KMS-11 (cell line): ENCODE measurements around the gene UPF3A.
"Not testable (repeated sequence)": the region's sequence is repeated elsewhere in the genome, so short reads cannot be mapped to it uniquely, and the experiment has no call there.

ENCODE experiments used
- H2AFZ ChIP-seq: fragments of 200-600 bp; sonication (generic); 2 replicates; pipeline ENCODE4 v1.6.1; 2016; ENCODE audit warnings: antibody characterized with exemption, mixed run types, low read depth
- H3K27ac ChIP-seq: fragments of 200-600 bp; sonication (generic); 2 replicates; pipeline ENCODE4 v1.6.1; 2016; ENCODE audit warnings: mild to moderate bottlenecking, mixed run types
- H3K27me3 ChIP-seq: fragments of 200-600 bp; sonication (generic); 2 replicates; pipeline ENCODE4 v1.6.1; 2017; ENCODE audit warnings: mild to moderate bottlenecking, low read depth, mixed run types, moderate library complexity; ENCODE audit not compliant: insufficient read depth
- H3K36me3 ChIP-seq: fragments of 200-600 bp; sonication (generic); 2 replicates; pipeline ENCODE4 v1.6.1; 2017; ENCODE audit warnings: mild to moderate bottlenecking, mixed run types; ENCODE audit not compliant: insufficient read depth
- H3K4me1 ChIP-seq: fragments of 200-600 bp; sonication (generic); 2 replicates; pipeline ENCODE4 v1.6.1; 2016; ENCODE audit warnings: mild to moderate bottlenecking, low read depth, mixed run types; ENCODE audit not compliant: poor library complexity, severe bottlenecking
- H3K4me2 ChIP-seq: fragments of 200-600 bp; sonication (generic); 2 replicates; pipeline ENCODE4 v1.7.0; 2016; ENCODE audit warnings: mild to moderate bottlenecking, mixed run types
- H3K4me3 ChIP-seq: fragments of 200-600 bp; sonication (generic); IDR thresholded peaks from 2 replicates; pipeline ENCODE4 v1.6.1; 2017; ENCODE audit warnings: low read depth, low read length, mixed read lengths; ENCODE audit not compliant: insufficient read depth
- H3K79me2 ChIP-seq: fragments of 200-600 bp; sonication (generic); 2 replicates; pipeline ENCODE4 v1.6.1; 2016; ENCODE audit warnings: low read depth, mixed run types; ENCODE audit not compliant: insufficient read depth
- H3K9ac ChIP-seq: fragments of 200-600 bp; sonication (generic); 2 replicates; pipeline ENCODE4 v1.6.1; 2016; ENCODE audit warnings: mild to moderate bottlenecking, mixed run types
- H4K20me1 ChIP-seq: fragments of 200-600 bp; sonication (generic); 2 replicates; pipeline ENCODE4 v1.6.1; 2016; ENCODE audit warnings: mild to moderate bottlenecking, mixed run types; ENCODE audit not compliant: insufficient read depth
- TF ChIP-seq, protein P1 (sequence below): fragments of 200-600 bp; sonication (generic); conservative IDR thresholded peaks from 2 replicates; pipeline ENCODE4 v1.6.1; 2017; ENCODE audit warnings: low read depth, mild to moderate bottlenecking, antibody characterized with exemption, low read length, moderate library complexity, mixed read lengths

UPF3A gene

DNA sequence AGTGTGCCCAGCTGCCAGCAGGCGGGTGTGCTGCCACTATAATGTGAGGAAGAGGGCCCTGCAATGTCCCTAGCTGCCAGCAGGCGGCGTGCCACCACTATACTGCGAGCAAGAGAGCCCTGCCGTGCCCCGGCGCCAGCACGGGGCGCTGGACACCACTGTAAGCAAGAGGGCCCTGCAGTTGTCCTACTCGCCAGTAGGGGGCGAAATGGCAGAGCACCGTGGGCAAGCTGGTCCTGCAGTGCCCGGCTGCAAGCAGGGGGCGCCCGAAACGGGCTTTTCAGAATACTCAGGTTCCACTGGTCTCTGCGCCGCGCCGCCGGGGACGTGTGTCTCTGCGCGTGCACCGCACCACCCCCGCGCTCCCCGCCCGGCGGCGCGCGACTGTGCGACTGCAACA, 71.4 kb downstream of the UPF3A start:
- H3K4me3 ChIP-seq, H3K27me3 ChIP-seq, H2AFZ ChIP-seq, H3K9ac ChIP-seq, H3K4me2 ChIP-seq, H3K36me3 ChIP-seq, H3K79me2 ChIP-seq, H3K27ac ChIP-seq, H4K20me1 ChIP-seq: not testable (repeated sequence)
- TF ChIP-seq, protein P1, sequence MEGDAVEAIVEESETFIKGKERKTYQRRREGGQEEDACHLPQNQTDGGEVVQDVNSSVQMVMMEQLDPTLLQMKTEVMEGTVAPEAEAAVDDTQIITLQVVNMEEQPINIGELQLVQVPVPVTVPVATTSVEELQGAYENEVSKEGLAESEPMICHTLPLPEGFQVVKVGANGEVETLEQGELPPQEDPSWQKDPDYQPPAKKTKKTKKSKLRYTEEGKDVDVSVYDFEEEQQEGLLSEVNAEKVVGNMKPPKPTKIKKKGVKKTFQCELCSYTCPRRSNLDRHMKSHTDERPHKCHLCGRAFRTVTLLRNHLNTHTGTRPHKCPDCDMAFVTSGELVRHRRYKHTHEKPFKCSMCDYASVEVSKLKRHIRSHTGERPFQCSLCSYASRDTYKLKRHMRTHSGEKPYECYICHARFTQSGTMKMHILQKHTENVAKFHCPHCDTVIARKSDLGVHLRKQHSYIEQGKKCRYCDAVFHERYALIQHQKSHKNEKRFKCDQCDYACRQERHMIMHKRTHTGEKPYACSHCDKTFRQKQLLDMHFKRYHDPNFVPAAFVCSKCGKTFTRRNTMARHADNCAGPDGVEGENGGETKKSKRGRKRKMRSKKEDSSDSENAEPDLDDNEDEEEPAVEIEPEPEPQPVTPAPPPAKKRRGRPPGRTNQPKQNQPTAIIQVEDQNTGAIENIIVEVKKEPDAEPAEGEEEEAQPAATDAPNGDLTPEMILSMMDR: peak; percentile 53
- H3K4me1 ChIP-seq: peaks cover 25% of the 10 kb centered on the region

- H3K27ac ChIP-seq: not testable (repeated sequence)
Observed at GRCh38 chr13:114353382-114353781, 72.0 kb downstream of the UPF3A start.

More at GRCh38 chr13:114353382-114353781, 72.0 kb downstream of the UPF3A start:
- H2AFZ ChIP-seq, H3K79me2 ChIP-seq, H4K20me1 ChIP-seq, H3K4me3 ChIP-seq, H3K27me3 ChIP-seq, H3K9ac ChIP-seq, H3K4me2 ChIP-seq, H3K36me3 ChIP-seq: not testable (repeated sequence)
- peaks cover 25% of the 10 kb centered on the region for H3K4me1 ChIP-seq
